MCF 10A (cell line): Measurements from ENCODE around the gene KANK4. TPM values are rescaled to one million over a fixed set of nuclear protein-coding genes. Genes with fewer than 3 reads are reported as not detected.

ENCODE experiments used
- BruUV-seq: library from RNA; stranded (reverse); fragments of 400-500 nt; replicated peaks from 2 replicates; lab custom pipeline; 2021; lab: Mats Ljungman, UMichigan
- CTCF ChIA-PET: fragments of 300-600 bp; sonication (Branson Sonifier 250); formaldehyde crosslinking; extraction: SDS; loops from one replicate; lab custom pipeline; 2021; ENCODE audit warnings: antibody characterized with exemption, inconsistent platforms; lab: Yijun Ruan, JAX
- POLR2A ChIA-PET: fragments of 300-600, 350-650 bp; sonication (Branson Sonifier 250); formaldehyde crosslinking; extraction: SDS; loops from one replicate; lab custom pipeline; 2020; ENCODE audit warnings: antibody characterized with exemption, inconsistent platforms; lab: Yijun Ruan, JAX
- DNase-seq: peaks from one replicate; pipeline ENCODE4 v3.0.0-alpha.2; 2018; ENCODE audit not compliant: unreplicated experiment
- H3K27ac Mint-ChIP-seq: one replicate; pipeline ENCODE4 v1.8.0; 2022; ENCODE audit warnings: mild to moderate bottlenecking, low read depth, mixed read lengths; ENCODE audit not compliant: unreplicated experiment
- H3K27me3 Mint-ChIP-seq: one replicate; pipeline ENCODE4 v1.8.0; 2022; ENCODE audit warnings: mixed read lengths; ENCODE audit not compliant: insufficient read depth, unreplicated experiment
- H3K36me3 Mint-ChIP-seq: one replicate; pipeline ENCODE4 v1.8.0; 2022; ENCODE audit warnings: mild to moderate bottlenecking, moderate library complexity, mixed read lengths; ENCODE audit not compliant: insufficient read depth, unreplicated experiment
- H3K4me1 Mint-ChIP-seq: one replicate; pipeline ENCODE4 v1.8.0; 2022; ENCODE audit warnings: mixed read lengths; ENCODE audit not compliant: insufficient read depth, unreplicated experiment
- H3K4me3 Mint-ChIP-seq: one replicate; pipeline ENCODE4 v1.8.0; 2022; ENCODE audit warnings: mild to moderate bottlenecking, moderate library complexity, mixed read lengths; ENCODE audit not compliant: unreplicated experiment
- H3K9me3 Mint-ChIP-seq: one replicate; pipeline ENCODE4 v1.8.0; 2022; ENCODE audit warnings: mixed read lengths; ENCODE audit not compliant: unreplicated experiment
- intact Hi-C: fragments of 100-400 bp; cut with micrococcal nuclease; formaldehyde crosslinking; loops from 2 replicates; pipeline ENCODE4 v1.14.1; 2022
- total RNA-seq: library from RNA; stranded (reverse); gene quantifications from 2 replicates; pipeline ENCODE4 v1.2.3, GENCODE V29; 2022
- TF ChIP-seq, protein P1 (sequence below): fragments of 200-600 bp; IDR thresholded peaks from one replicate; pipeline ENCODE4 v1.8.0; 2022; ENCODE audit warnings: antibody characterized with exemption, mild to moderate bottlenecking; ENCODE audit not compliant: unreplicated experiment

KANK4 gene
- total RNA-seq, 1 experiment from 2014 or later: 0.51 TPM

DNA sequence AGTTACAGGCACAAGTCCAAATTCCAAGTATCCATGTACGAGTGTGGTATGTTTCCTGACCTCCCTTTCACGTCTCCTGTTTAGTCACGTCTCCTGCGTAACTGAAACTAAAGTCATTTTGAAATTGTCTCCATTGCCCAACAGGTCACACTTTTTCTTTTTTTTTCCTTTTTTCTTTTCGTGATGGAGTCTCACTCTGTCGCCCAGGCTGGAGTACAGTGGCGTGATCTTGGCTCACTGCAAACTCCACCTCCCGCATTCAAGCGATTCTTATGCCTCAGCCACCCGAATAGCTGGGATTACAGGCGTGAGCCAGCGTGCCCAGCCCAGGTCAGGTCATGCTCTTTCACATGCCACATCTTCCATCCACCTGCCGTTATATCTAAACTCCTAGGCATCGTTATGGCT lies 86.4 kb downstream of the KANK4 start:
- intact Hi-C loops: no loop called here

DNA sequence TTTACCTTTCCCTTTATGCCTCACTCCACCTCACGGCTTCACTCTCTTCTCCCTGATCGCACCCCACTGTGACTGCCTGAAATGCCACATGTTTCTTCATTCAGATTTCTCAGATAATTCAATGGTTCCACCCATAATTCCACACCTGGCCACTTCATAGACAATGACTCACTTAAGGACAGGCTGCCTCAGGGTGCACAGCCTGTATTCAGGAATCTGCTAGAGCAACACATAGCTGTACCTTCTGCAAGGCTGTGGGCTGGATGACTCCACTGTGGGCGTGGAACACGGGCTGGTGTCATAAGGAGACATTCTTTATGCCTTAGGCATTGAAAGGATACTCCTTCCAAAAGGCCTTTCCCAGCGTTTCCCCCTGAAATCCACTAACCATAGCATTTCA lies 88.5 kb downstream of the KANK4 start:
- ChIA-PET POLR2A (interaction anchor here (0.7 to 2.0 kb wide), 7 partner anchors 17 to 205 kb away, joined by 3 to 9 read pairs (median 4); partner anchors contain the start of gene USP1), CTCF (interaction anchor here (0.6 to 0.7 kb wide), 2 partner anchors 55 to 159 kb away, joined by 3 to 4 read pairs; no protein-coding TSS in a partner anchor)
- peaks cover 40% of the 10 kb centered on the region for H3K4me1 Mint-ChIP-seq
- H3K27me3 Mint-ChIP-seq: no peaks in the 10 kb centered on the region
- peak; percentile 97 for DNase-seq
- intact Hi-C loops: loop anchor here (2.0 kb wide), 1 partner anchor 94 kb away; no protein-coding TSS in a partner anchor
- TF ChIP-seq, protein P1, sequence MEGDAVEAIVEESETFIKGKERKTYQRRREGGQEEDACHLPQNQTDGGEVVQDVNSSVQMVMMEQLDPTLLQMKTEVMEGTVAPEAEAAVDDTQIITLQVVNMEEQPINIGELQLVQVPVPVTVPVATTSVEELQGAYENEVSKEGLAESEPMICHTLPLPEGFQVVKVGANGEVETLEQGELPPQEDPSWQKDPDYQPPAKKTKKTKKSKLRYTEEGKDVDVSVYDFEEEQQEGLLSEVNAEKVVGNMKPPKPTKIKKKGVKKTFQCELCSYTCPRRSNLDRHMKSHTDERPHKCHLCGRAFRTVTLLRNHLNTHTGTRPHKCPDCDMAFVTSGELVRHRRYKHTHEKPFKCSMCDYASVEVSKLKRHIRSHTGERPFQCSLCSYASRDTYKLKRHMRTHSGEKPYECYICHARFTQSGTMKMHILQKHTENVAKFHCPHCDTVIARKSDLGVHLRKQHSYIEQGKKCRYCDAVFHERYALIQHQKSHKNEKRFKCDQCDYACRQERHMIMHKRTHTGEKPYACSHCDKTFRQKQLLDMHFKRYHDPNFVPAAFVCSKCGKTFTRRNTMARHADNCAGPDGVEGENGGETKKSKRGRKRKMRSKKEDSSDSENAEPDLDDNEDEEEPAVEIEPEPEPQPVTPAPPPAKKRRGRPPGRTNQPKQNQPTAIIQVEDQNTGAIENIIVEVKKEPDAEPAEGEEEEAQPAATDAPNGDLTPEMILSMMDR: no peak
- no peaks in the 10 kb centered on the region for H3K9me3 Mint-ChIP-seq
- H3K4me3 Mint-ChIP-seq: peak overlapping the region; percentile 6
- H3K36me3 Mint-ChIP-seq: no peaks in the 10 kb centered on the region
- peak overlapping the region; percentile 43 for H3K27ac Mint-ChIP-seq
- BruUV-seq: no TSS peak

More for the DNA sequence above, 86.4 kb downstream of the KANK4 start:
- H3K4me1 Mint-ChIP-seq: peaks cover 40% of the 10 kb centered on the region
- ChIA-PET POLR2A (interaction anchor here (0.7 kb wide), 1 partner anchor 330 kb away, joined by 3 read pairs; no protein-coding TSS in a partner anchor), CTCF (no interaction called here)
- no TSS peak for BruUV-seq
- no peaks in the 10 kb centered on the region for H3K36me3 Mint-ChIP-seq
- no peak overlapping the region for H3K27ac Mint-ChIP-seq
- no peaks in the 10 kb centered on the region for H3K27me3 Mint-ChIP-seq
- peak; percentile 82 for DNase-seq
- no peak overlapping the region for H3K4me3 Mint-ChIP-seq
- H3K9me3 Mint-ChIP-seq: no peaks in the 10 kb centered on the region
- TF ChIP-seq, protein P1: no peak

DNA sequence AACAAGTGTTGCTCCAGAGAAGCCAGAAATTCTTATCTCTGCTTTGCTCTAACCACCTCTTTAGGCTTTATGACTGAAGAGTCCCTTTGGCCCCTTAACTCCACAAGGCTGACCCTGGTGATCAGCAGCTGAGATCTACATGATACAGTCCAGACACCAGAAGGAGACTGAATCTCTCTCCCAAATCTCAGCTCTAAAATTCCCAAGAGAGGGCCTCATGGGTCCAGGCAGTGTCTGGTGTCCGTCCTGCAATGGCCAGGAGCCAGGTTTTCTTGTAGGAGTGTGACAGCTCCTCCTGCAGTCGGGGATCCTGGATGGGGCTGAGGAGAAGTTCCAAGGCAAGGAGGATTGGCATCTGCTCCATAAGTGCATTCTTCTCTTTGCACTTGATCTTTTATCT lies 89.3 kb downstream of the KANK4 start:
- BruUV-seq: no TSS peak
- Mint-ChIP-seq H3K4me1 (peaks cover 38% of the 10 kb centered on the region), H3K36me3 (no peaks in the 10 kb centered on the region), H3K9me3 (no peaks in the 10 kb centered on the region), H3K4me3 (no peak overlapping the region), H3K27ac (no peak overlapping the region), H3K27me3 (no peaks in the 10 kb centered on the region)
- intact Hi-C loops: loop anchor here (2.0 kb wide), 1 partner anchor 95 kb away; no protein-coding TSS in a partner anchor
- TF ChIP-seq, protein P1: no peak
- peak; percentile 60 for DNase-seq
- ChIA-PET POLR2A (interaction anchor here (0.6 to 1.3 kb wide), 4 partner anchors 23 to 155 kb away, joined by 3 to 4 read pairs (median 3); no protein-coding TSS in a partner anchor), CTCF (interaction anchor here (0.6 to 4.5 kb wide), 4 partner anchors 27 to 177 kb away, joined by 3 to 21 read pairs (median 4); no protein-coding TSS in a partner anchor)

DNA sequence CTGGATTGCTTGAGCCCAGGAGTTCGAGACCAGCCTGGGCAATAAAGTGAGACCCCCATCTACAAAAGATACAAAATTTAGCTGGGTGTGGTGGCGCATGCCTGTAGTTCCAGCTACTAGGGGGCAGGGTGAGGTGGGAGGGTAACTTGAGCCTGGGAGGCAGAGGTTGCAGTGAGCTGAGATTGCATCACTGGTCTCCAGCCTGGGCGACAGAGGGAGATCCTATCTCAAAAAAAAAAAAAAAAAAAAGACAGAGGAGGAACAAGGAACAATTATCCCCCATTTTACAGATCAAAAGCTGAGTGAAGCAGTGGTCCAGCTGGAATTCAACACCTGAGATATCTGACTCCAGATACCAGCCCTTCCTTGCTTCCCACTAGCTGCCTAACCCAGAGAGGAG lies 89.8 kb downstream of the KANK4 start:
- intact Hi-C loops: no loop called here
- Mint-ChIP-seq H3K27me3 (no peaks in the 10 kb centered on the region), H3K4me1 (peaks cover 33% of the 10 kb centered on the region), H3K36me3 (no peaks in the 10 kb centered on the region), H3K9me3 (no peaks in the 10 kb centered on the region), H3K4me3 (no peak overlapping the region), H3K27ac (no peak overlapping the region)
- BruUV-seq: no TSS peak
- DNase-seq: peak; percentile 62
- ChIA-PET CTCF (interaction anchor here (0.6 to 4.5 kb wide), 4 partner anchors 54 to 221 kb away, joined by 3 to 21 read pairs (median 4); no protein-coding TSS in a partner anchor), POLR2A (interaction anchor here (0.6 to 0.7 kb wide), 3 partner anchors 23 to 95 kb away, joined by 3 read pairs; no protein-coding TSS in a partner anchor)
- TF ChIP-seq, protein P1: no peak
